ENCODE results near the gene QTRT2. TPM values are rescaled to one million over a fixed set of nuclear protein-coding genes. Genes with fewer than 3 reads are reported as not detected.

The QTRT2 gene
- total and polyA plus RNA-seq, 4 donors = 4.3 to 11.3 (median 5.9) TPM

DNA sequence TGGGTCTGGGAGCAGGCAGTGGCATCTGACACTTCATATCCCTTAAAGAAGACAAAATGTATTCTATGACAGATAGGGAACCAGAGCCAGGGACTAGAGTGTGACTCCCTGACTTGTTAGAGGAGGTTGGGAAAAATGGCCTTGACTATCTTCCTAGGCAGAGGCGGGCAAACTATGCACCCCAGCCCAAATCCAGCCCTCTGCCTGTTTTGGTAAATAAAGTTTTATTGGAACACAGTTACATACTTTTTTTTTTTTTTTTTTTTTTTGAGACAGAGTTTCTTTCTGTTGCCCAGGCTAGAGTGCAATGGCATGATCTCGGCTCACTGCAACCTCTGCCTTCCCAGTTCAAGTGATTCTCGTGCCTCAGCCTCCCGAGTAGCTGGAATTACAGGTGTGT is 47.3 kb downstream of the QTRT2 start:
- no peaks in the 10 kb centered on the region for H3K9me3 ChIP-seq (ENCODE audit: control insufficient read depth in 4 of 4, low read length in 3 of 4)
- no peak for DNase-seq (ENCODE audit: low spot score)
- H3K4me3 ChIP-seq (ENCODE audit: low read depth in 1 of 3, low read length in 3 of 3) = no peak overlapping the region
- no peak for TF ChIP-seq TAF1 (conservative IDR thresholded peaks at IDR 0.05)
- no peak overlapping the region for H3K9ac ChIP-seq (ENCODE audit: low read depth in 1 of 2, low read length in 2 of 2)
- H3K27me3 ChIP-seq (ENCODE audit: control insufficient read depth in 4 of 4, insufficient read depth in 4 of 4, low read length in 3 of 4) = no peaks in the 10 kb centered on the region
- H3K4me1 ChIP-seq (ENCODE audit: control insufficient read depth in 4 of 4, insufficient read depth in 4 of 4, low read length in 3 of 4) = no peaks in the 10 kb centered on the region
- WGBS = 79% methylated on average over 4 of the region's 4 CpGs
- H3K36me3 ChIP-seq (ENCODE audit: control insufficient read depth in 4 of 4, insufficient read depth in 3 of 4, low read depth in 1 of 4, low read length in 3 of 4) = no peaks in the 10 kb centered on the region
- no peak overlapping the region for H3K27ac ChIP-seq (ENCODE audit: low read depth in 1 of 2, low read length in 2 of 2)

DNA sequence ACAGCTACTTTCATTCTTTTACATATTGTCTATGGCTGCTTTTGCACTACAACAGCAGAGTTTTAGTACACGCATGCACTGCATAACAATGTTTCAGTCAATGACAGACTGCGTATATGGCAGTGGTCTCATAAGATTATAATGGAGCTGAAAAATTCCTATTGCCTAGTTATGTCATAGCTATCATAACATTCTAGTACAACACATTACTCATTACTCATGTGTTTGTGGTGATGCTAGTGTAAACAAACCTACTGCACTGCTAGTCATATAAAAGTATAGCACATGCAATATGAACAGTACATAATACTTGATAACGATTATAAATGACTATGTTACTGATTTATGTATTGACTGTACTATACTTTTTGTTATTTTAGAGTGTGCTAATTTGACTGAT is 47.9 kb downstream of the QTRT2 start:
- no peak overlapping the region for H3K27ac ChIP-seq (ENCODE audit: low read depth in 1 of 2, low read length in 2 of 2)
- H3K9ac ChIP-seq (ENCODE audit: low read depth in 1 of 2, low read length in 2 of 2) = no peak overlapping the region
- H3K4me1 ChIP-seq (ENCODE audit: control insufficient read depth in 4 of 4, insufficient read depth in 4 of 4, low read length in 3 of 4) = no peaks in the 10 kb centered on the region
- WGBS = 91% methylated on average over 3 of the region's 3 CpGs
- H3K4me3 ChIP-seq (ENCODE audit: low read depth in 1 of 3, low read length in 3 of 3) = no peak overlapping the region
- TF ChIP-seq YY1 (IDR thresholded peaks at IDR 0.05) = no peak
- no peak for TF ChIP-seq RAD21 (IDR thresholded peaks at IDR 0.05)
- TF ChIP-seq, protein P1, sequence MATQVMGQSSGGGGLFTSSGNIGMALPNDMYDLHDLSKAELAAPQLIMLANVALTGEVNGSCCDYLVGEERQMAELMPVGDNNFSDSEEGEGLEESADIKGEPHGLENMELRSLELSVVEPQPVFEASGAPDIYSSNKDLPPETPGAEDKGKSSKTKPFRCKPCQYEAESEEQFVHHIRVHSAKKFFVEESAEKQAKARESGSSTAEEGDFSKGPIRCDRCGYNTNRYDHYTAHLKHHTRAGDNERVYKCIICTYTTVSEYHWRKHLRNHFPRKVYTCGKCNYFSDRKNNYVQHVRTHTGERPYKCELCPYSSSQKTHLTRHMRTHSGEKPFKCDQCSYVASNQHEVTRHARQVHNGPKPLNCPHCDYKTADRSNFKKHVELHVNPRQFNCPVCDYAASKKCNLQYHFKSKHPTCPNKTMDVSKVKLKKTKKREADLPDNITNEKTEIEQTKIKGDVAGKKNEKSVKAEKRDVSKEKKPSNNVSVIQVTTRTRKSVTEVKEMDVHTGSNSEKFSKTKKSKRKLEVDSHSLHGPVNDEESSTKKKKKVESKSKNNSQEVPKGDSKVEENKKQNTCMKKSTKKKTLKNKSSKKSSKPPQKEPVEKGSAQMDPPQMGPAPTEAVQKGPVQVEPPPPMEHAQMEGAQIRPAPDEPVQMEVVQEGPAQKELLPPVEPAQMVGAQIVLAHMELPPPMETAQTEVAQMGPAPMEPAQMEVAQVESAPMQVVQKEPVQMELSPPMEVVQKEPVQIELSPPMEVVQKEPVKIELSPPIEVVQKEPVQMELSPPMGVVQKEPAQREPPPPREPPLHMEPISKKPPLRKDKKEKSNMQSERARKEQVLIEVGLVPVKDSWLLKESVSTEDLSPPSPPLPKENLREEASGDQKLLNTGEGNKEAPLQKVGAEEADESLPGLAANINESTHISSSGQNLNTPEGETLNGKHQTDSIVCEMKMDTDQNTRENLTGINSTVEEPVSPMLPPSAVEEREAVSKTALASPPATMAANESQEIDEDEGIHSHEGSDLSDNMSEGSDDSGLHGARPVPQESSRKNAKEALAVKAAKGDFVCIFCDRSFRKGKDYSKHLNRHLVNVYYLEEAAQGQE (IDR thresholded peaks at IDR 0.05) = no peak
- no peak for TF ChIP-seq NR2F2 (IDR thresholded peaks at IDR 0.05)
- TF ChIP-seq FOXA1 (IDR thresholded peaks at IDR 0.05) = no peak
- TF ChIP-seq FOXA2 (IDR thresholded peaks at IDR 0.05) = no peak
- TF ChIP-seq ZBTB33 (IDR thresholded peaks at IDR 0.05) = no peak
- no peak for TF ChIP-seq JUND (IDR thresholded peaks at IDR 0.05)
- TF ChIP-seq ATF3 (IDR thresholded peaks at IDR 0.05) = no peak
- no peak for TF ChIP-seq TAF1 (conservative IDR thresholded peaks at IDR 0.05)
- no peak for TF ChIP-seq HNF4G (IDR thresholded peaks at IDR 0.05)
- TF ChIP-seq RXRA (IDR thresholded peaks at IDR 0.05) = no peak
- TF ChIP-seq SP1 (IDR thresholded peaks at IDR 0.05) = no peak
- no peak for TF ChIP-seq GABPA (IDR thresholded peaks at IDR 0.05 in 1 of 2, conservative IDR thresholded peaks at IDR 0.05 in 1 of 2)
- TF ChIP-seq EGR1 (IDR thresholded peaks at IDR 0.05; ENCODE audit: low read depth in 2 of 2) = no peak
- no peak for TF ChIP-seq CTCF (IDR thresholded peaks at IDR 0.05; ENCODE audit: low read depth, low read length, missing input control)
- TF ChIP-seq, protein P2, sequence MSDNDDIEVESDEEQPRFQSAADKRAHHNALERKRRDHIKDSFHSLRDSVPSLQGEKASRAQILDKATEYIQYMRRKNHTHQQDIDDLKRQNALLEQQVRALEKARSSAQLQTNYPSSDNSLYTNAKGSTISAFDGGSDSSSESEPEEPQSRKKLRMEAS (IDR thresholded peaks at IDR 0.05) = no peak
- no peak for TF ChIP-seq HNF4A (conservative IDR thresholded peaks at IDR 0.05)
- no peak for DNase-seq (ENCODE audit: low spot score)
- H3K36me3 ChIP-seq (ENCODE audit: control insufficient read depth in 4 of 4, insufficient read depth in 3 of 4, low read depth in 1 of 4, low read length in 3 of 4) = no peaks in the 10 kb centered on the region
- H3K9me3 ChIP-seq (ENCODE audit: control insufficient read depth in 4 of 4, low read length in 3 of 4) = no peaks in the 10 kb centered on the region
- no peaks in the 10 kb centered on the region for H3K27me3 ChIP-seq (ENCODE audit: control insufficient read depth in 4 of 4, insufficient read depth in 4 of 4, low read length in 3 of 4)
